Subcutaneous abdominal adipose tissue (tissue), 5 donors: ENCODE data around the gene RABGAP1L.
"Not testable (repeated sequence)": the region's sequence is repeated elsewhere in the genome, so short reads cannot be mapped to it uniquely, and the experiment has no call there.

ENCODE experiments used
- H3K27ac ChIP-seq: one replicate; pipeline ENCODE4 v1.7.0; 2013; ENCODE audit warnings: low read depth, mild to moderate bottlenecking, inconsistent platforms, low read length, moderate library complexity
- H3K27me3 ChIP-seq, 5 donors: one replicate each; pipeline ENCODE4 v1.7.0; 2013; ENCODE audit warnings: low read length in 5 of 5, inconsistent platforms in 1 of 5; ENCODE audit not compliant: control insufficient read depth in 5 of 5, insufficient read depth in 4 of 5
- H3K36me3 ChIP-seq, 5 donors: one replicate each; pipeline ENCODE4 v1.7.0; 2013; ENCODE audit warnings: low read length in 5 of 5; ENCODE audit not compliant: control insufficient read depth in 5 of 5, insufficient read depth in 5 of 5
- H3K4me1 ChIP-seq, 5 donors: one replicate each; pipeline ENCODE4 v1.7.0; 2013; ENCODE audit warnings: low read length in 5 of 5, mild to moderate bottlenecking in 3 of 5, moderate library complexity in 1 of 5; ENCODE audit not compliant: control insufficient read depth in 5 of 5, insufficient read depth in 5 of 5
- H3K4me3 ChIP-seq, 5 donors: one replicate each; pipeline ENCODE4 v1.7.0; 2013; ENCODE audit warnings: low read length in 5 of 5, low read depth in 1 of 5
- H3K9ac ChIP-seq, 5 donors: one replicate each; pipeline ENCODE4 v1.7.0; 2013; ENCODE audit warnings: low read length in 5 of 5, mild to moderate bottlenecking in 4 of 5, moderate library complexity in 3 of 5
- H3K9me3 ChIP-seq, 5 donors: one replicate each; pipeline ENCODE4 v1.7.0; 2013; ENCODE audit warnings: low read length in 5 of 5; ENCODE audit not compliant: control insufficient read depth in 5 of 5
- donor health status: healthy.
- donor health status: healthy.
- donor health status: healthy.
- donor health status: healthy.
- donor health status: healthy.

The RABGAP1L gene

GRCh38 chr1:174812656-174813055, 653.3 kb downstream of the RABGAP1L start:
- H3K27me3 ChIP-seq, result no peaks in the 10 kb centered on the region
- H3K27ac ChIP-seq, result no peak overlapping the region
- H3K9ac ChIP-seq, result no peak overlapping the region
- no peaks in the 10 kb centered on the region for H3K9me3 ChIP-seq
- H3K36me3 ChIP-seq, result no peaks in the 10 kb centered on the region
- peaks cover 0 to 3% (median 0%) of the 10 kb centered on the region in 5 donors for H3K4me1 ChIP-seq
- H3K4me3 ChIP-seq, result no peak overlapping the region

DNA sequence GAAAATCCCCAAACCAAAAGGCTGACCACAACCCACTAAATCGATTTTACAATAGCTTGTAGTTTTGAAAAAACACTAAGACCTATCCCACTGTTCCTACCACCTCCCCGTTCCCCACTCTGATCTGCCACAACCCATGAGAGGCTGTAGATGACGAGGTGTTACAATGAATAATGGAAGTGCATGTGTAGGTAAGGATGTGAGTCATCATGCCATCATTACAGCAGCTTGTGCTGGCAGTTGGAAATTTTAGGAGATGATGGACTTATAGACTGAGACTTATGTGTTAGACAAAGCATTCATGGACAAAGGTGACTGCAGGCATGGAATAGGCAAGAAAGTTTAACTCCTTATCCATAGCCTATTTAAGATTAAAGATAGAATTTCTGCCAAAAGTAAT, 655.7 kb downstream of the RABGAP1L start:
- peaks cover 0 to 3% (median 0%) of the 10 kb centered on the region in 5 donors for H3K4me1 ChIP-seq
- no peak overlapping the region for H3K27ac ChIP-seq
- H3K9me3 ChIP-seq, result no peaks in the 10 kb centered on the region
- H3K9ac ChIP-seq, result no peak overlapping the region
- H3K27me3 ChIP-seq, result no peaks in the 10 kb centered on the region
- H3K36me3 ChIP-seq, result no peaks in the 10 kb centered on the region
- no peak overlapping the region for H3K4me3 ChIP-seq

DNA sequence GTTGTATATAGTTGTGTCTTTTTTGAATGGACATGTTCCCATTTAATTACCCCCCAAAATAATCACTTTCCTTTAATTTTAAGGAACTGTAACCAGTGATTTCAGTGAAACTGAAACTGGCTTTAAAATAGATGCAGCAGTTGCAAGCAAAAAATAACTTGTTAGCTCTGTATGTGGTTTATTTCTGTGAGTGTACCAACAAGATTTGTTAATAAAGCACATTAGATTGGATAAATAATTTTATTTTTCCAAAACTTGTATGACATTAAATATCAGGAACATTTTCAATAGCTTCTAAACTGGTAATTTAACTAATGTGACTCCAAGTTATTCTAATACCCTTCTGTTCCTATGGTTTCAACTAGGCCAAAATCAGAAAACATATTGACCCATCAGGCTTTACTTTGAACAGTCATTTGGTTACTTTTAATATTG, 656.2 kb downstream of the RABGAP1L start:
- Histone ChIP-seq H3K9me3 (no peaks in the 10 kb centered on the region), H3K9ac (no peak overlapping the region), H3K36me3 (no peaks in the 10 kb centered on the region), H3K27ac (no peak overlapping the region), H3K4me3 (no peak overlapping the region), H3K4me1 (peaks cover 0 to 3% (median 0%) of the 10 kb centered on the region in 5 donors), H3K27me3 (no peaks in the 10 kb centered on the region)

- H3K27ac ChIP-seq, H3K9me3 ChIP-seq, H3K4me1 ChIP-seq, H3K36me3 ChIP-seq, H3K9ac ChIP-seq, H3K4me3 ChIP-seq, H3K27me3 ChIP-seq: not testable (repeated sequence)
Observed at GRCh38 chr1:174816621-174817020, 657.3 kb downstream of the RABGAP1L start.

DNA sequence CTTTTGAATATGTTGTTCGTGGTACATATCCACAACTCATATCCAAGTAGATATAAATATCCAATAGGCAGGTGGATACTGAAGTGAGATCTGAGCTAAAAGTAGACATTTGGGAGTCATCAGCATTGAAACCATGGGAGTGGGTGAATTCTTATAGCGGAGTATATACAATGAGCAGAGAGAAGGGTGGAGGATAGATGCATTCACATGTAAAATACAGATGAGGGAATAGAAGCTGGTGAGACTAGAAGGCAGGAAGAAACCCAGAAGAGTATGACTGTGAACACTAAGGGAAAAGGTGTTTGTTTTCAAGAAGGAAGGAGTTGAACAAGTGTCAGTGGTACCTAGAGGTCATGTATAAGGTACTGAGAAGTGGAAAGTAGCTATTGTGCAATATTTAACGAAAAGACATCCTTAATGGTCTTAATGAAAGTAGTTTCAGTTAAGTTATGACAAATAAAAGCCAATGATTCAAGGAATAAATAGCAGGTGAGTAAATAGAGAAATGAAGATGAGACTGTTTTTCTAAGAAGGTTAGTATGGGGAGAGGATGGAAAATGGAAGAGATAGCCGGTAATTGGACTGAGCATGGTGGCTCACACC, 658.8 kb downstream of the RABGAP1L start:
- no peaks in the 10 kb centered on the region for H3K9me3 ChIP-seq
- no peaks in the 10 kb centered on the region for H3K36me3 ChIP-seq
- H3K27me3 ChIP-seq, result no peaks in the 10 kb centered on the region
- H3K27ac ChIP-seq, result no peak overlapping the region
- no peak overlapping the region for H3K4me3 ChIP-seq
- no peak overlapping the region for H3K9ac ChIP-seq
- H3K4me1 ChIP-seq, result peaks cover 0 to 3% (median 0%) of the 10 kb centered on the region in 5 donors

DNA sequence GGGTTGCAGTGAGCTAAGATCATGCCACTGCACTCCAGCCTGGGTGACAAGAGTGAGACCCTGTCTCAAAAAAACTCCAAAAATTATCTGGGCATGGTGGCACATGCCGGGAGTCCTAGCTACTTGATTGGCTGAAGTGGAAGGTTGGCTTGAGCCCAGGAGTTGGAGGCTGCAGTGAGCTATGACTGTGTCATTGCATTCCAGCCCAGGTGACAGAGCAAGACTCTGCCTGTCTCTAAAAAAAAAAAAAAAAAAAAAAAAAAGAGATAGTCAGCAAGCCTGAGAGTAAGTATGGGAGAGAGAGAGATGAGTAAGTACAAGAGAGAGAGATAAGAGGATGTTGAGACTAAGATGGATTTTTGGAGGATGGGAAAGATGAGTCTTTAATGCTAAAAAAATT, 659.6 kb downstream of the RABGAP1L start:
- H3K9ac ChIP-seq, result no peak overlapping the region
- H3K4me3 ChIP-seq, result no peak overlapping the region
- H3K27me3 ChIP-seq, result no peaks in the 10 kb centered on the region
- H3K4me1 ChIP-seq, result peaks cover 0 to 3% (median 0%) of the 10 kb centered on the region in 5 donors
- no peak overlapping the region for H3K27ac ChIP-seq
- no peaks in the 10 kb centered on the region for H3K9me3 ChIP-seq
- no peaks in the 10 kb centered on the region for H3K36me3 ChIP-seq

DNA sequence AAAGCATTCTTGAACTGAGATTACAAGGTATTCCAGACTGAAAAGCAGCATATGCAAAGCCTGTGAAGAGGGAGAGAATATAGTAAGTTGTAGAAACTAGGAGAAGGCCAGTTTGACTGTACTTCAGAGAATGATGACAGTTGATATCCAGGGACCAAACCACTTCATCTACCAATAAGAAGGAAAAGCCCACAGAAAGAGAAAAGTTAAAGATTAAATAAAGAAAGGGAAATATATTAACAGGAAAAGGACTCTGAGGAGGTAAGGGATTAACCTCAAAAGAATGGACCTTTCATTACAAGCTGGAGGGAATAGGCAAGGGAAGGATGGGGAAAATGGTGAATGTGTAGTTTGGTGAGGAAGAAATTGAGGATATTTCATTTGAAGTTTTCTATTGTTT, 660.3 kb downstream of the RABGAP1L start:
- H3K27me3 ChIP-seq, result no peaks in the 10 kb centered on the region
- H3K4me3 ChIP-seq, result no peak overlapping the region
- peaks cover 0 to 3% (median 0%) of the 10 kb centered on the region in 5 donors for H3K4me1 ChIP-seq
- no peak overlapping the region for H3K27ac ChIP-seq
- H3K36me3 ChIP-seq, result no peaks in the 10 kb centered on the region
- no peaks in the 10 kb centered on the region for H3K9me3 ChIP-seq
- no peak overlapping the region for H3K9ac ChIP-seq

DNA sequence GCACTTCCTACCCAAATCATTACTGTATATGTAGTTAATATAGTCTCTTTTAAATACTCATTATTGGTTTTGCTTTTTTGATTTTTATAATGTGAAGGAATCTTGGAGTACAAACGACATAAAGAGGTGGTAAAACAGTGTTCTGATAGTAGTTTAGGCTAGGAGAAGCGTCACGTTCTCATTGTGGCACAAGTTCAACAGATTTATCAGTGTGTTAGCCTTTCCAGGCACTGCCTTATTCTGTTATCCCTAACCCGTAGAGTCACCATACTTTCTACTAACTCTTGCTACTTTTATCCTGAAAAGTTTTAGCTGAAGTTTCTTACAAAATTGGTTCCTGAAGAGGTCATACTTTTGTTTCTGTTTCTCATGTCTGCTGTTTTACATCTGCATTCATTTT, 665.8 kb downstream of the RABGAP1L start:
- no peaks in the 10 kb centered on the region for H3K27me3 ChIP-seq
- H3K4me3 ChIP-seq, result no peak overlapping the region
- H3K36me3 ChIP-seq, result peaks cover 0 to 3% (median 0%) of the 10 kb centered on the region in 5 donors
- no peaks in the 10 kb centered on the region for H3K4me1 ChIP-seq
- H3K9ac ChIP-seq, result no peak overlapping the region
- H3K9me3 ChIP-seq, result no peaks in the 10 kb centered on the region
- no peak overlapping the region for H3K27ac ChIP-seq

GRCh38 chr1:174825806-174826205, 666.5 kb downstream of the RABGAP1L start:
- Histone ChIP-seq H3K27me3 (no peaks in the 10 kb centered on the region), H3K36me3 (peaks cover 0 to 3% (median 0%) of the 10 kb centered on the region in 5 donors), H3K9me3 (no peaks in the 10 kb centered on the region), H3K4me3 (no peak overlapping the region), H3K9ac (no peak overlapping the region), H3K4me1 (no peaks in the 10 kb centered on the region), H3K27ac (no peak overlapping the region)

DNA sequence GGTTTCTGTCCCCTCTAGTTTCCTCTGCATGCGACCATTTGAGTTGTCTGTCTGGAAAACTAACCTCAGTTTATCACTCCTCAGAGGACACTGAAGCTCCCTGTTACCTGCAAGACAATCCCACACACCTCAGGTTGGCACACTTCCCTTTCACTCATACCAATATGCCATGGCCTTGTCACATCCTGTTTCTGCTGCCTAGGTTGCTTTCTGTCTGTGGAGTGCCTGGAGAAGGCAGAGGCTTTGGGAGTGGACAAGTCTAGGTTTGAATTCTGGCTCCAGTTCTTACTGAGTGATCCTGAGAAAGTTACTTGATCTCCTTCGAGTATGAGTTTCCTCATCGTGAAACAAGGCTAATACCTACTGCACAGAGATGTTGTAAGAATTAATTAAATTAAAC, 668.9 kb downstream of the RABGAP1L start:
- Histone ChIP-seq H3K4me3 (no peak overlapping the region), H3K4me1 (no peaks in the 10 kb centered on the region), H3K27ac (no peak overlapping the region), H3K36me3 (peaks cover 0 to 3% (median 0%) of the 10 kb centered on the region in 5 donors), H3K9ac (no peak overlapping the region), H3K9me3 (no peaks in the 10 kb centered on the region), H3K27me3 (no peaks in the 10 kb centered on the region)
